Chondrocyte (in vitro differentiated cells): ENCODE data around the gene ASS1. TPM values are rescaled to one million over a fixed set of nuclear protein-coding genes. Genes with fewer than 3 reads are reported as not detected.

Experiments used
- DNase-seq: peaks from one replicate; pipeline ENCODE4 v3.0.0; 2021; ENCODE audit warnings: mixed read lengths, low spot score
- H3K27ac Mint-ChIP-seq: one replicate; pipeline ENCODE4 v1.8.0; 2021; ENCODE audit warnings: mild to moderate bottlenecking, moderate library complexity, mixed read lengths; ENCODE audit not compliant: unreplicated experiment
- H3K27me3 Mint-ChIP-seq: 2 replicates; pipeline ENCODE4 v1.8.0; 2021; ENCODE audit warnings: low read depth, mixed read lengths
- H3K36me3 Mint-ChIP-seq: 2 replicates; pipeline ENCODE4 v1.8.0; 2021; ENCODE audit warnings: low read depth, mixed read lengths
- H3K4me1 Mint-ChIP-seq: 2 replicates; pipeline ENCODE4 v1.8.0; 2021; ENCODE audit warnings: low read depth, mild to moderate bottlenecking, mixed read lengths
- H3K4me3 Mint-ChIP-seq: one replicate; pipeline ENCODE4 v1.8.0; 2021; ENCODE audit warnings: mild to moderate bottlenecking, moderate library complexity, mixed read lengths; ENCODE audit not compliant: unreplicated experiment
- H3K9me3 Mint-ChIP-seq: 2 replicates; pipeline ENCODE4 v1.8.0; 2021; ENCODE audit warnings: low read depth, mixed read lengths
- total RNA-seq: library from RNA; stranded (reverse); gene quantifications from 3 replicates; pipeline ENCODE4 v1.2.1, GENCODE V29; 2021
- TF ChIP-seq, protein P1 (sequence below): fragments of 200-600 bp; sonication (generic); IDR thresholded peaks from 2 replicates; pipeline ENCODE4 v1.5.0; 2021; ENCODE audit warnings: antibody characterized with exemption, mild to moderate bottlenecking, moderate library complexity

ASS1 gene
- total RNA-seq, 1 donor from 2014 or later: 193 TPM

DNA sequence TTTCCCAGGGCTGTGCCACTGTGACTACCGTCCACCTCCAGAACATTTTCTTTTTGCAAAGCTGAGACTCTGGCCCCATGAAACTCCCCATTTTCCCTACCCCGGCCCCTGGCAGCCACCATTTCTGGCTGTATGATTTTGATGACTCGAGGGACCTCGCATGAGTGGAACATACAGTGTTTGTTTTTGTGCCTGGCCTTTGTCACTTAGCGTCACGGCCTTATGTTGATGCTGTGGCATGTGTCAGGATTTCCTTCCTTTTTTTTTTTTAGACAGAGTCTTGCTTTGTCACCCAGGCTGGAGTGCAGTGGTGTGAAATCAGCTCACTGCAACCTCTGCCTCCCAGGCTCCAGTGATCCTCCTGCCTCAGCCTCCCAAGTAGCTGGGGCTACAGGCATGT is 42.7 kb downstream of the ASS1 start:
- Mint-ChIP-seq H3K9me3 (no peaks in the 10 kb centered on the region), H3K4me1 (no peaks in the 10 kb centered on the region), H3K27ac (no peak overlapping the region), H3K36me3 (peaks cover 20% of the 10 kb centered on the region), H3K27me3 (no peaks in the 10 kb centered on the region), H3K4me3 (no peak overlapping the region)
- DNase-seq: no peak
- TF ChIP-seq, protein P1, sequence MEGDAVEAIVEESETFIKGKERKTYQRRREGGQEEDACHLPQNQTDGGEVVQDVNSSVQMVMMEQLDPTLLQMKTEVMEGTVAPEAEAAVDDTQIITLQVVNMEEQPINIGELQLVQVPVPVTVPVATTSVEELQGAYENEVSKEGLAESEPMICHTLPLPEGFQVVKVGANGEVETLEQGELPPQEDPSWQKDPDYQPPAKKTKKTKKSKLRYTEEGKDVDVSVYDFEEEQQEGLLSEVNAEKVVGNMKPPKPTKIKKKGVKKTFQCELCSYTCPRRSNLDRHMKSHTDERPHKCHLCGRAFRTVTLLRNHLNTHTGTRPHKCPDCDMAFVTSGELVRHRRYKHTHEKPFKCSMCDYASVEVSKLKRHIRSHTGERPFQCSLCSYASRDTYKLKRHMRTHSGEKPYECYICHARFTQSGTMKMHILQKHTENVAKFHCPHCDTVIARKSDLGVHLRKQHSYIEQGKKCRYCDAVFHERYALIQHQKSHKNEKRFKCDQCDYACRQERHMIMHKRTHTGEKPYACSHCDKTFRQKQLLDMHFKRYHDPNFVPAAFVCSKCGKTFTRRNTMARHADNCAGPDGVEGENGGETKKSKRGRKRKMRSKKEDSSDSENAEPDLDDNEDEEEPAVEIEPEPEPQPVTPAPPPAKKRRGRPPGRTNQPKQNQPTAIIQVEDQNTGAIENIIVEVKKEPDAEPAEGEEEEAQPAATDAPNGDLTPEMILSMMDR: no peak

DNA sequence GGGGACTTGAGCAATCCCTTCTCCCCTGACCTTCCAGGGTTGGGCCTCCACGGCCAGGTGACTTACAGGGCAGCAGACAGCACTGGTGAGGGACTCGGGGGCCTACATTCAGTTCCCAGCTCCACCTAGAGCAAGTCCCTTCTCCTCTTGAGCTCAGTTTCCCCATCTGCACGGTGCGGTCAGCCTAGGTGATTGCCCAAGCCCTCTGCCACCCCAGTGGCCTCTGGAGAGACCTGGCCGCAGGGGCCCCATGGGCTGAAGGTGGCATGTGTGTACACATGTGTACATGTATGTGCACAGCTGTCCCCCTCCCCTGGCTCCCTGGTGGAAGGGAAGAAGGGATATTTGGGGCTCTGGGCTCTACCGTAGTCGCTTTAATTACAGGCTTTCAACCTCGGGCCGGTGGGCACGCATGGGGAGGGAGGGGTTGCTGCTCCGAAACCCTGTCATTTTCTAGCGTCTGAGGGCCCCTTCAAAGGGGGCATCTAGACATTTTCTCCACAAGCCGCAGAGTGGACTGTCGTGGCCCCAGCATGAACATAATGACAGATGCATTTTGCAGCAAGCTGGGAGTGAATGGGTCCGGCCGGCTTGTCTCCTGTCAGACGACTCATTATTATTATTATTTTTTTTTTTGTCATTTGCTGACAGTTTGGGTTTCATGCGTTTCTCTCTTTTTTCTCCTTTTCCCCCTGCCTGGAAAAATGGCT is 44.0 kb downstream of the ASS1 start:
- Mint-ChIP-seq H3K4me1 (no peaks in the 10 kb centered on the region), H3K27ac (no peak overlapping the region), H3K27me3 (no peaks in the 10 kb centered on the region), H3K9me3 (no peaks in the 10 kb centered on the region), H3K36me3 (peaks cover 16% of the 10 kb centered on the region), H3K4me3 (no peak overlapping the region)
- DNase-seq: no peak
- TF ChIP-seq, protein P1: no peak

DNA sequence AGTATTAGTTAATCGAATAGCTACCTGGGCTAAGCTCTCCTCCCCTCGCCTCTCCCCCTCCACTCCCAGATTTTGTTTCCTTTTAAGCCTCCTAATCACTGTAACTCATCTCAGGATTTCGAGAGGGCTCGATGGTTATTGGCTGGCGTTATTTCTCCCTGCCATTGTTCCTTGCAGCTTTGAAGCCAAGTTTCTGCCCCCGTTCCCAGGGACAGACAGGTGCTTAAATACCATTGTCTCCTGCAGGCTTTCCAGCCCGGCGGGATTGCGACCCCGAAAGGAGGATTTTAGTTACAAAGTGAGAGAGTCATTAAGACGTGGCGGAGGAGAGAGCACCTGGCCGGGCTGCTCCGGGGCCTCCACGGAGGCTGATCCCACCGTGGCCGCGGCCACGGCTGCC is 46.2 kb downstream of the ASS1 start:
- Mint-ChIP-seq H3K36me3 (peaks cover 21% of the 10 kb centered on the region), H3K27ac (no peak overlapping the region), H3K9me3 (peaks cover 8% of the 10 kb centered on the region), H3K4me3 (no peak overlapping the region), H3K4me1 (no peaks in the 10 kb centered on the region), H3K27me3 (no peaks in the 10 kb centered on the region)
- TF ChIP-seq, protein P1: no peak
- DNase-seq: no peak

DNA sequence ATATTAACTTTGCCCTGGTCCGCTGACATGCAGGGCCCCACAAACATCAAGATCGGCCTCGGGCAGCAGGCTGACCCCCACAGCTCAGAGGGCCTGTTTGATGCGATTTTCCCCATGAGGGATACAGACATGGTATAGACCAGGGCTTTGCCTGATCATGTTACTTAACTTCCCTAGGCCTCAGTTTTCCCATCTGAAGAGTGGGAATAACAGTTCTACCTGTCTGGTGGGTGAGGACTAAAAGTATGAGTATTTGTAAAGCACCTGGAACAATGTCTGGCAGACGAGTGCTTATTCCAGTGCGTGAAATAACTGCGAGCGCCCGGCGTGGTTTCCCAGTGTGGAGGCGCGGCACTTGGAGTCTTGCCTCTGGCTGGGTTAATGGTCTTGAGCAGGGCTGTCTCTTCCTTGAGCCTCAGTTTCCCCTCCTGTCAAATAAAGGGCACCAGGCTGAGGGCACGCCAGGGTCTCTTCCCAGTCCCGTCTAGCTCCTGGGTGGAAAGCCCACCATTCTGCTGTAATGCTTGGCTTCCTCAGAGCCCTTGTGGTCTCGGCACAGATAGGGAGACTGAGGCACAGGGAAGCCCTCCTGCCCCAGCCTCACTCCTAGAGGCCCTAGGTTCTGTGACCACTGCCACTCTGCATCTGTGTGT is 47.2 kb downstream of the ASS1 start:
- Mint-ChIP-seq H3K4me3 (no peak overlapping the region), H3K36me3 (peaks cover 21% of the 10 kb centered on the region)
- TF ChIP-seq, protein P1: no peak

DNA sequence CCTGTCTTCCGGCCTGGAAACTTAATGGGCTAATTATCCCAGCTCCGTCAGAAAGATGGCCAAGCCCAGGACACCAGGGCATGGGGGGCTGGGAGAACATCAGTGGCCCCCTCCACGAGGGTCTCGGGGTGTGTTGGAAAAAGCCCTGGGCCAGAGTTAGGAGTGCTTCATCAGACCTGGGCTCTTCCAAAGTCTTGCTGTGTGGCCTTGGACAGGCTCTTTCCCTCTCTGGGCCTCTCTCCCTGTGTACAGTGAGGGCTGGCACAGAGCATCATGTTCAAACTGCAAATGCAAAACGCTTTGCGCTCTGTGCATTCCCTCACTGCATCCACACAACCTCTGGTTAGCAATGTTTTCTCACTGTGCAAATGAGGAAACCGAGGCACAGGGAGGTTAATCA is 48.3 kb downstream of the ASS1 start:
- no peak overlapping the region for H3K27ac Mint-ChIP-seq
- DNase-seq: no peak
- TF ChIP-seq, protein P1: no peak
- H3K4me3 Mint-ChIP-seq: no peak overlapping the region
- peaks cover 23% of the 10 kb centered on the region for H3K36me3 Mint-ChIP-seq
- no peaks in the 10 kb centered on the region for H3K4me1 Mint-ChIP-seq
- peaks cover 8% of the 10 kb centered on the region for H3K9me3 Mint-ChIP-seq
- no peaks in the 10 kb centered on the region for H3K27me3 Mint-ChIP-seq

More for the DNA sequence above, 47.2 kb downstream of the ASS1 start:
- no peaks in the 10 kb centered on the region for H3K27me3 Mint-ChIP-seq
- DNase-seq: no peak
- H3K9me3 Mint-ChIP-seq: peaks cover 8% of the 10 kb centered on the region
- no peaks in the 10 kb centered on the region for H3K4me1 Mint-ChIP-seq
- no peak overlapping the region for H3K27ac Mint-ChIP-seq
